AG04450 (cell line): ENCODE results near the gene PRM1. TPM values are rescaled to one million over a fixed set of nuclear protein-coding genes. Genes with fewer than 3 reads are reported as not detected.
A peak's percentile ranks its signal among the peaks of the same experiment; 100 is the strongest.
"Not testable (repeated sequence)": the region's sequence is repeated elsewhere in the genome, so short reads cannot be mapped to it uniquely, and the experiment has no call there.

Experiments used
- CTCF ChIA-PET: fragments of 300-600, 350-600 bp; formaldehyde crosslinking; extraction: SDS; loops from one replicate; lab custom pipeline; 2022; ENCODE audit warnings: antibody characterized with exemption, inconsistent platforms; lab: Charles Lee
- POLR2A ChIA-PET: fragments of 350-600 bp; formaldehyde crosslinking; extraction: SDS; loops from one replicate; lab custom pipeline; 2021; ENCODE audit warnings: antibody characterized with exemption, inconsistent platforms; lab: Yijun Ruan, JAX
- DNase-seq: peaks from one replicate; pipeline ENCODE4 v3.0.0-alpha.2; 2011; ENCODE audit warnings: low read depth, low spot score
- H3K27ac ChIP-seq: one replicate; pipeline ENCODE4 v1.5.1; 2012; ENCODE audit warnings: low read depth, low read length, control low read depth
- H3K27me3 ChIP-seq: one replicate; pipeline ENCODE4 v1.6.0; 2012; ENCODE audit warnings: low read length; ENCODE audit not compliant: control insufficient read depth, insufficient read depth
- H3K4me3 ChIP-seq: 2 replicates; pipeline ENCODE4 v1.5.1; 2011; ENCODE audit warnings: mild to moderate bottlenecking, low read depth, low read length, control low read depth
- H3K9me3 ChIP-seq: 2 replicates; pipeline ENCODE4 v1.5.1; 2012; ENCODE audit warnings: low read length; ENCODE audit not compliant: control insufficient read depth, insufficient read depth
- polyA plus RNA-seq: library from polyadenylated mRNA; depleted of rRNA; stranded (reverse); fragments of >200 nt; gene quantifications from 2 replicates; pipeline ENCODE4 v1.2.3, GENCODE V29; 2011
- TF ChIP-seq, protein P1 (sequence below): IDR thresholded peaks from 2 replicates; pipeline ENCODE4 v1.5.1; 2011; ENCODE audit warnings: low read depth, low read length, control low read depth, inconsistent platforms

PRM1 gene
- polyA plus RNA-seq, 1 experiment: not detected

DNA sequence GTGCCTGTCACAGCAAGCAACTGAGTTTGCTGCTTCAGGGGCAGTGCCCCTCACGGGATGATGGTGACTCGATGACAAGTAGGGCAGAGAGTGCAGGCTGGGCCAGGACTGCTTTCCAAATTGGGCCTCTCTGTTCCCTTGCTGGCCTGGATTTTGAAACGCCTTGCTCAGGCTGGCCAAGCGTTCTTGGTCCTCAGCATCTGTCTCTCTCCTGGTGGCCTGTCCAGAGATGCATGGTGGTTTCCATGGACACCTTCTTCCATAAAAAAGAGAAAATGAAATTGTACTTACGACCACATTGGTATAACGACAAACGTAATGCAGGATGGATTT lies 19.4 kb upstream of the PRM1 start:
- no peak for DNase-seq
- Histone ChIP-seq H3K27ac (no peak overlapping the region), H3K4me3 (no peak overlapping the region), H3K9me3 (no peaks in the 10 kb centered on the region; the same call in 1 of the 2 replicates), H3K27me3 (peaks cover 2% of the 10 kb centered on the region)
- CTCF ChIA-PET: interaction anchor here (1.6 kb wide), 1 partner anchor 43 kb away, joined by 3 read pairs; no protein-coding TSS in a partner anchor
- POLR2A ChIA-PET: no interaction called here
- TF ChIP-seq, protein P1, sequence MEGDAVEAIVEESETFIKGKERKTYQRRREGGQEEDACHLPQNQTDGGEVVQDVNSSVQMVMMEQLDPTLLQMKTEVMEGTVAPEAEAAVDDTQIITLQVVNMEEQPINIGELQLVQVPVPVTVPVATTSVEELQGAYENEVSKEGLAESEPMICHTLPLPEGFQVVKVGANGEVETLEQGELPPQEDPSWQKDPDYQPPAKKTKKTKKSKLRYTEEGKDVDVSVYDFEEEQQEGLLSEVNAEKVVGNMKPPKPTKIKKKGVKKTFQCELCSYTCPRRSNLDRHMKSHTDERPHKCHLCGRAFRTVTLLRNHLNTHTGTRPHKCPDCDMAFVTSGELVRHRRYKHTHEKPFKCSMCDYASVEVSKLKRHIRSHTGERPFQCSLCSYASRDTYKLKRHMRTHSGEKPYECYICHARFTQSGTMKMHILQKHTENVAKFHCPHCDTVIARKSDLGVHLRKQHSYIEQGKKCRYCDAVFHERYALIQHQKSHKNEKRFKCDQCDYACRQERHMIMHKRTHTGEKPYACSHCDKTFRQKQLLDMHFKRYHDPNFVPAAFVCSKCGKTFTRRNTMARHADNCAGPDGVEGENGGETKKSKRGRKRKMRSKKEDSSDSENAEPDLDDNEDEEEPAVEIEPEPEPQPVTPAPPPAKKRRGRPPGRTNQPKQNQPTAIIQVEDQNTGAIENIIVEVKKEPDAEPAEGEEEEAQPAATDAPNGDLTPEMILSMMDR: no peak

DNA sequence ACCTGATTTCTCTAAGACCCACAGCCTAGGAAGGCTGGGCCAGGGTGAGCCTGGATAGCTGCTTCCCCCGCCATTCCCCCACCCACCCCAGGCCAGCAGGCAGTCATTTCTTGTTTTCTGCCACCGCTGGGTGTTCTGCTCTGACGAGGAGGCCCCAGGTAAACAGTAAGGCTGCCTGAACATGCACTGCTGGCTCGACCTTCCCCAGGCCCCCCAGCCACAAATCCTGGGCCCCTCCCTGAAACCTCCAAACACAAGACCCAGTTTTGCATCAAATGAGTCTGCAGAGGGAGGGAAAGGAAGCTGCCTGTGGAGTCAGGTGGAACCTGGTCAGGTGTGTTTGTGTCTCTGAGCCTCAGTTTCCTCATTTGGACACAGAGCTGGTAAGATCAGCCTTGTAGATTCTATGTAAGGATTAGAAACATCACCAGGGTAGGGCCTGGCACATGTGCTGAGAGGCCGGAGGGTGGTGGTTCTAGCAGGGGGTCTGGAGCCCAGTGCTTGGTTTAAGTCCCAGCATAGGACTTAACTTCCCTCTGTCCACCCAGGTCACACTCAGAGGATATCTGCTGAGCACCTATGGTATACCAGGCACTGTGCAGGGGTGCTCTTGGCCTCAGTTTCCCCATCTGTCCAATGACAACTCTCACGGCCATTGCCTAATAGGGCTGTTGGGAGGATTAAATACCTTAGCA lies 18.9 kb upstream of the PRM1 start:
- ChIA-PET POLR2A (no interaction called here), CTCF (no interaction called here)
- no peak overlapping the region for H3K27ac ChIP-seq

DNA sequence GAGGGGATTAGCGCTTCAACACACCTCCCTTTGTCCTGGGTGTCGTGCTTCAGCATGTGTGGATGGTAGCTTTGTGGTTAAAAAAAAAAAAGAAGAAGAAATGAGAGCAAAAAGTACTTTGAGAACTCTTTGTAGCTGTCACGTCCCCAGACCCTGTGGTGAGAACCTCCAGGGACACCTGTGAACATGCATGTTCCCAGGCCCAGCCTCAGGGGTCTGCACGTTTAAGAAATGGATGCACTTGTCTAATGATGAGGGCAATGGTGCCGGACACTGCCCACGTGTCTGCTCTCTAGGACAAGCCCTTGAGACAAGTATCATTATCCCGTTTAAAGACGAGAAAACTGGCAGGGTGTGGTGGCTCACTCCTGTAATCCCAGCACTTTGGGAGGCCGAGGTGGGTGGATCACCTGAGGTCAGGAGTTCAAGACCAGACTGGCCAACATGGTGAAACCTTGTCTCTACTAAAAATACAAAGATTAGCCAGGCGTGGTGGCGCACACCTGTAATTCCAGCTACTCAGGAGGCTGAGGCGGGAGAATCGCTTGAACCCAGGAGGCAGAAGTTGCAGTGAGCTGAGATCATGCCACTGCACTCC lies 17.9 kb upstream of the PRM1 start:
- DNase-seq, POLR2A ChIA-PET, CTCF ChIA-PET, H3K9me3 ChIP-seq, H3K27ac ChIP-seq, H3K27me3 ChIP-seq, H3K4me3 ChIP-seq: not testable (repeated sequence)

More for the DNA sequence above, 18.9 kb upstream of the PRM1 start:
- Histone ChIP-seq H3K4me3 (no peak overlapping the region), H3K9me3 (no peaks in the 10 kb centered on the region; the same call in 1 of the 2 replicates), H3K27me3 (peaks cover 2% of the 10 kb centered on the region)
- DNase-seq: no peak
- TF ChIP-seq, protein P1: no peak

DNA sequence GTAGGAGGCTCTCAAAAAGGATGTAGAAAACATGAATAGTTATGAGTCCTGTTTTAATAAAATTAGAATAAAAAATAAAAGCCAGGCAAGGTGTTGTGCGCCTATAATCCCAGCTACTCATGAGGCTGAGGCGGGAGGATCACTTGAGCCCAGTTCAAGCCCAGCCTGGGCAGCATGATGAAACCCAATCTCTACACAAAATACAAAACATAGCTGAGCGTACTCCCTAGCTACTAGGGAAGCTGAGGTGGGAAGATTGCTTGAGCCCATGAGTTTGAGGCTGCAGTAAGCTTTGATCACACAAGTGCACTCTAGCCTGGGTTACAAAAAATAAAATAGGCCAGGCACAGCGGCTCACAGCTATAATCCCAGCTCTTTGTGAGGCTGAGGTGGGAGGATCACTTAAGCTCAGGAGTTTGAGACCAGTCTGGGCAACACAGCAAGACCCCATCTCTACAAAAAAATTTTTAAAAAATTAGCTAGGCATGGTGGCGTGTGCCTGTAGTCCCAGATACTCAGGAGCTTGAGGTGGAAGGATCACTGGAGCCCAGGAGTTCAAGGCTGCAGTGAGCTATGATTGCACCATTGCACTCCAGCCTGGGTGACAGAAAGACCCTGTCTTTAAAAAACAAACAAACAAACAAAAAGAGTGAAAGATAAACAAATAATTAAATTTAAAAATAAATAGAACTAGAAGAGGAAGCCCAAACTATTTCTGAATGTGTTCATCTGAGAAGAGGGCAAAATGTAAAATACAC lies 17.2 kb upstream of the PRM1 start:
- TF ChIP-seq, protein P1: no peak
- DNase-seq: no peak
- POLR2A ChIA-PET: interaction anchor here (0.7 to 1.1 kb wide), 4 partner anchors 9 to 58 kb away, joined by 3 to 6 read pairs (median 4); partner anchors contain the start of gene SOCS1
- CTCF ChIA-PET: interaction anchor here (1.0 kb wide), 1 partner anchor 43 kb away, joined by 4 read pairs; the partner anchor contains the start of gene SOCS1
- Histone ChIP-seq H3K9me3 (no peaks in the 10 kb centered on the region), H3K4me3 (no peak overlapping the region), H3K27me3 (peaks cover 2% of the 10 kb centered on the region), H3K27ac (no peak overlapping the region)

DNA sequence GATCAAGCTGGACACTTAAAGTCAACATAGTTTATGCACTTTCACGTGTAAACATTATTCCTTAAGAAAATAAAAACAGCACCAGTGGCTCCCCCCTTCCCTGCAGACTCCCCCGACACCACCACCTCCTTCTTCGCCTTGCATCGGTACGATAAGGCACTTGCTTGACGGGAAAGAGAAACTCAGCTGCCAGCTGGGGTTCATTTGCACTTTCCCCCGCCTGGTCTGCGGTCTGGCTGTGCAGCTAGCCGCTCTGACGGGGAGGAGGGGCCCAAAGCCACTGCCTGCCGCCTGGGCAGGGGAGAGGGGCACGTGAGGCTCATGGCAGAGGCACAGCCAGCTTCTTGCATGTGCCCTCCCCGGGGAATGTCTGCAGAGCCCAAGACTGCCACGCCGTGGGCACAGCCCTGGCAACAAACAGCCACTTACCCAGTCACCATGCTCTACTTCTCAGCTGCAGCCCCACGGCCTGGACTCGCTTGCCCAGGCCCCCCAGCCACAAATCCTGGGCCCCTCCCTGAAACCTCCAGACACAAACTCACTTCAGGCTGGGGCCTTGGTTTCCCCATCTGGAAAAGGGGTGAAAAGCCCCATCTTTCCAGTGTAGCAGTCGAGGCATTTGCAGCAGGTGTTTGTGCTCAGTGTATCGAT lies 16.5 kb upstream of the PRM1 start:
- Histone ChIP-seq H3K27ac (no peak overlapping the region), H3K9me3 (no peaks in the 10 kb centered on the region), H3K27me3 (peaks cover 2% of the 10 kb centered on the region), H3K4me3 (0 out of 2 replicates have a peak overlapping the region, but pooled peaks have one; percentile 20)
- ChIA-PET POLR2A (interaction anchor here (0.7 to 1.1 kb wide), 4 partner anchors 10 to 59 kb away, joined by 3 to 6 read pairs (median 4); partner anchors contain the start of gene SOCS1), CTCF (interaction anchor here (1.0 to 1.4 kb wide), 3 partner anchors 42 to 334 kb away, joined by 3 to 6 read pairs (median 4); partner anchors contain the start of gene SOCS1)
- DNase-seq: peak; percentile 33
- TF ChIP-seq, protein P1: no peak
